GM18868 (cell line): Measurements from ENCODE around the gene DNAH3.
"Not testable (repeated sequence)": the region's sequence is repeated elsewhere in the genome, so short reads cannot be mapped to it uniquely, and the experiment has no call there.

ENCODE experiments used
- ATAC-seq: cut with Tn5 transposase; IDR thresholded peaks from one replicate; pipeline ENCODE4 v1.9.1; 2021; ENCODE audit warnings: mild to moderate bottlenecking, moderate library complexity; ENCODE audit not compliant: unreplicated experiment

Gene DNAH3

DNA sequence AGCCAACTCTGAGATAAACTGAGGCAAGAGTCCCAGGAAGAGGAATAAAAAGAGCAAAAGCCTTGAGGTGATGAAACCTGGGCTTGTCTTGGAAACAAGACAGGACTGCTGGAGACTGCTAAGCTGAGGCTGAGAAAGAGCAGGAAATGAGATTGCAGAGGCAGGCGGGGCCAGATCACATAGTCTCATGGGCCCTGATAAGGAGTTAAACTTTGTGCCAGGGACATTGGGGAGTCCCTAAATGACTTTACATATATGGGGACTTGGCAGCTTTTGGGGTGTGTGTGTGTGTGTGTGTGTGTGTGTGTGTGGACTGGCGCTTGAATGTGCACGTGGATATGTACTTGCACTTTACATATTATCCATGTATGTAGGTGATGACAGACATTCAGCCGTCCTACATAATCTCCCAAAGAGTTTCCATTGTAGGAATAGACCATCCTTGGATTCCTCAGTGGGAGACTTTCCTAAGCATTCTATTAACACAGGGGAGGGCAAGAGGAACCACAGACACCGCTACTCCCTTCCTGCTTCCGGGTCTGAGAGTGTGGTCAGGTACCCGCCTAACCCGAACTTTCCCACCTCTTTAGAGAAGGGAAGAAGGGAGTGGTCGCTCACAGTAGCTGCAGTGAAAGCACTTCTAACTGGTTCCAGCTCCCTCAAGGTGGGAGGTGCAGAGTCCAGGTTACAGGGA lies 127.0 kb downstream of the DNAH3 start:
- ATAC-seq: no peak

- ATAC-seq: no peak
These were observed 129.3 kb downstream of the DNAH3 start for GRCh38 chr16:21021316-21021715.

DNA sequence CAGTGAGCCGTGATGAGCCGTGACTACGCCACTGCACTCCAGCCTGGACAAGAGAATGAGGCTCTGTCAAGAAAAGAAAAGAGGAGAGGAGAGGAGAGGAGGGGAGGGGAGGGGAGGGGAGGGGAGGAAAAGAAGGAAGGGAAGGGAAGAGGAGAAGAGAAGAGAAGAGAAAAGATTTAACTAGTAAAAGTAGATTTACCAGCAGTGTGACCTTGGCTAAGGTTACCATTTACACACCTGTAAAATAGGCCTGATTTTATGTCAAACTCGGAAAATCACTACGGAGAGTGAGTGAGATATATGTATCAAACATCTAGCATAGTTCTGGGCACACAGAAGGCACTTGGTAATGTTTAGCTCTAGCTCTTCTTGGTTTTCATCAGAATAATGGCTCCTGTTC lies 140.8 kb downstream of the DNAH3 start:
- no peak for ATAC-seq

DNA sequence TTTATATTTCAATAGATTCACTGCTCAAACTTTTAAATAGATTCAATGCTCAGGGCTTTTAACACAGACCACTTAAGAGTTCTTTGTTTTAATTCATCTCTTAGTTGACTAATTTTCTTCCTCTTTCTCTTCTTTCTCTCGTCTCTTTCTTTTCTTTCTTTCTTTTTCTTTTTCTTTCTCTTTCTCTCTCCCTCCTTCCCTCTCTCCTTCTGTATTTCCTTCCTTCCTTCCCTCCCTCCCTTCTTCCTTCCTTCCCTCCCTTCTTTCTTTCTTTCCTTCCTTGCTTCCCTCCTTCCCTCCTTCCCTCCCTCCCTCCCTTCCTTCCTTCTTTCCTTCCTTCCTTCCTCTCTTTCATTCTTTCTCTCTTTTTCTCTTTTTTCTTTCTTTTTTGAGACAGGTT lies 145.6 kb downstream of the DNAH3 start:
- no peak for ATAC-seq

DNA sequence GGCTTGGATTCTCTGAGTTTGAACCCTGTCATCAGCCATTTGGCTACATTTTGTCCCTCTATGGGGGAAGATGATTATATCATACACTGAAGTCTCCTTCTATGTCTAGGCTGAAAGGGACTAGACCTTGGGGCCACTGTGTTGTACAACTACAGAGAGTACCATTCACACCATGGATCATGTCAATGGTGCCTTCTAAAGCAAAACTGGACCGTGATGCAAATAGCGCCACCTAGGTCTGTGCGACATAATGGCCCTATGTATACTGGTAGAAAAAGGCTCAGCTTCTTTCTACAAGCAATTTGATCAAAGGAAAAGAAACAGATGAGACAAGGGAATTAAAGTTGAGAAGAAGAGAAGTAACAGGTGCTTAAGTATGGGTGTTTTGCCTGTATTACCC lies 149.4 kb downstream of the DNAH3 start:
- no peak for ATAC-seq

DNA sequence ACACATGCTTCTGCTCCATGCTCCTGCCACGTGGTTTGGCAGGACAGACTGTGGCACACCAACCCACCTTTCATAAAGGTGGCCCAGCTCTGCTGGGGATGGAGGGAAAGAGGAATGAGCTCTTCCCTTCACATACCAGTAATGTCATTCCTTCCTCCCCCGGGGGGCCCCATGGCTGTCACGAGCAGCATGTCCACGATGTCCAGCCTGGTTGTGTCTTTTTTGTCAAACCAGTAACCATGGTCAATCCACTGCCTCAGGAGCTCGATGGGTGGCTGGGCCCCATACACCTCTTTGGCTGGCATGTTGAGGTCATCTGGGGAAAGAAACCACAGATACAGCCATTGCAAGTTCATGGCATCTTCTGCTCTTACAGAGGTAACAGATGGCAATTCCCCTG lies 153.5 kb downstream of the DNAH3 start:
- ATAC-seq: no peak

DNA sequence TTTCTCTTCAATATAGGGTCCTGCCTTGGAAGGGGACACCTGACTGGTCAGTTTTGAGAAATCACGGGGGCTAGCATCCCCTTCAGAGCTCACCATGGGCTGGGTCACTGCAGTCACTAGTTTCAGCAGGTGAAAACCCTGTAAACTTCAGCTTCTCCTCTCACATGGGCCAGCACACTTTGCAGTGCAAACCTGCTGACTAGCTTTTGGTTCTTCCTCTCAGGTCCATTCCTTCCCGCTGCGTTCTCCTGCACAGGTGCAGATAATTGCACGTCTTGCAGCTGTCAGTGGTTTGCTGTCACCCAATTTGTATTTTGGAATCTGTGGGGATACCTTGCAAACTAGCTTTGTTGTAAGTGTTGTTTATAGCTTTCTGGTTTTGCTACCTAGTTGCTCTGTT lies 154.9 kb downstream of the DNAH3 start:
- ATAC-seq: no peak

DNA sequence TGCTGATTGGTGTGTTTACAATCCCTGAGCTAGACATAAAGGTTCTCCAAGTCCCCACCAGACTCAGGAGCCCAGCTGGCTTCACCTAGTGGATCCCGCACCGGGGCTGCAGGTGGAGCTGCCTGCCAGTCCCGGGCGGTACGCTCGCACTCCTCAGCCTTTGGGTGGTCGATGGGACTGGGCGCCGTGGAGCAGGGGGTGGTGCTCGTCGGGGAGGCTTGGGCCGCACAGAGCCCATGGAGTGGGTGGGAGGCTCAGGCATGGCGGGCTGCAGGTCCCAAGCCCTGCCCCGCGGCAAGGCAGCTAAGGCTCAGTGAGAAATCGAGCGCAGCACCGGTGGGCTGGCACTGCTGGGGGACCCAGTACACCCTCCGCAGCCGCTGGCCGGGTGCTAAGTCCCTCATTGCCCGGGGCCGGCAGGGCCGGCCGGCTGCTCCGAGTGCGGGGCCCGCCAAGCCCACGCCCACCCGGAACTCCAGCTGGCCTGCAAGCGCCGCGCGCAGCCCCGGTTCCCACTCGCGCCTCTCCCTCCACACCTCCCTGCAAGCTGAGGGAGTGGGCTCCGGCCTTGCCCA lies 161.1 kb downstream of the DNAH3 start:
- not testable (repeated sequence) for ATAC-seq

DNA sequence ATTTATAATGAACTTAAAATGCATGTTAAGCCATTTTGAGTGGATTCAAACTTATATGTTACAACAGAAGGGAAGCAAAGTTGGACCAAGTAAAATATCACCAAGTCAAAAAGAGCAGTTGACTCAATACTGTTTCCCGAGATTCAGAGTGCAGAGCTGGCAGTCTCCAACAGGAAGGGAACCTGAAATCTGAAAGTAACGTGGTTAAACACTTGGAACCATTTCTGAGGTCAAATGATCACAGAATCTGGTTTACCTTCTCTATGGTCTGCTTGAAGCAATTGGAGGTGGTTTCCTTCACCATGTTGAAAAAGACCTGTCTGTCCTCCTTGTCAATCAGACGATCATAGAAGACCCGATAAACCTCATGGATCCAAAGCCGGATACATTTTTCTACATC lies 163.6 kb downstream of the DNAH3 start:
- ATAC-seq: no peak

DNA sequence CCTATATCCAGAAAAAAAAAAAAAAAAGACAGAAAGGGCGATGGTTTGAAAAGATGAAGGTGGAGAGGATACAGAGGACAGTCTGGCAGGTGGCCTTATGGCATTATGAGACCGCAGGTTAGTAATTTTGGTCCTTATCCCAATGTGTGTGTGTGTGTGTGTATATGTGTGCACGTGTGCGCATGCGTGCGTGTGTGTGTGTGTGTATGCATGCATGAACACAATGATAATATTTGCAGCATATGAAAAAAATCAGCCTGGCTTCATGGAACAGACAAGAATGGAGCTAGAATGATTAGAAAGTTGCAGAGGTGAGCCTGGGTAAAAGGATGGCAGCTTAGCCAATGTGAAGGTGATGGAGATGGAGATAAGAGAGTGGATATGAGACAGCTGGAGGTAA lies 166.6 kb downstream of the DNAH3 start:
- ATAC-seq: no peak

DNA sequence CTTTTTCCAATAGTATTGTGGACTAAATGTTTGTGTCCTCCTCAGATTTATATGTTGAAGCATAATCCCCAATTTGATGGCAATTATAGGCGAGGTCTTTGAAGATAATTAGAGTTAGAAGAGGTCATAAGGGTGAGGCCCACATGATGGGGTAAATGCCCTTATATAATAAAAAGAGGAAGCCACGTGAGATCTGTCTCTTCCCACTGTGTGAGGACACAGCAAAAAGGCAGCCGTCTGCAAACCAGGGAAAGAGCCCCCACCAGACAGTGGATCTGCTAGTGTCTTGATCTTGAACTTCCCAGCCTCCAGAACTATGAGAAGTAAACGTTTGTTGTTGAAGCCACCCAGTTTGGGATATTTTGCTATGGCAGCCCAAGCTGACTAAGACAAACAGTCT lies 174.1 kb downstream of the DNAH3 start:
- no peak for ATAC-seq

GRCh38 chr16:20973201-20973600 lies 177.4 kb downstream of the DNAH3 start:
- not testable (repeated sequence) for ATAC-seq

DNA sequence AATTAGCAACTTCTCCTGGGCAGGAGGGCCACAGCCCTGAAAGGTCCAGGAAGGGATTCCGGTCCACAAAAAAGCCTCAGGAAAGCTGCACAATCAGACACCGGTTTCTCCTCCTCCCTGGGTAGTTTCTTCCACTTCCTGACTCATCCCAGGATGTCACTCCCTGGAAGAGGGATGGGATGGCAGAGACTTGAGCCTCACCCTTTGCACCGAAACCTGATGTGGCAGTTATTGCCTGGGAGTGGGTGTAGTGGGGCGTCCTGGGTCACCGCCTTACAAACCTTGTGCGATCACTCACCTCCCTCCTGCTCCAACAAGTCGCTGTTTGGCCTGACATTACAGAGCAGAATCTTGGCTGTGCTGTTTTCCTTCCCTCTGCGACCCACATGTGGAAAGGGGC lies 179.2 kb downstream of the DNAH3 start:
- no peak for ATAC-seq

DNA sequence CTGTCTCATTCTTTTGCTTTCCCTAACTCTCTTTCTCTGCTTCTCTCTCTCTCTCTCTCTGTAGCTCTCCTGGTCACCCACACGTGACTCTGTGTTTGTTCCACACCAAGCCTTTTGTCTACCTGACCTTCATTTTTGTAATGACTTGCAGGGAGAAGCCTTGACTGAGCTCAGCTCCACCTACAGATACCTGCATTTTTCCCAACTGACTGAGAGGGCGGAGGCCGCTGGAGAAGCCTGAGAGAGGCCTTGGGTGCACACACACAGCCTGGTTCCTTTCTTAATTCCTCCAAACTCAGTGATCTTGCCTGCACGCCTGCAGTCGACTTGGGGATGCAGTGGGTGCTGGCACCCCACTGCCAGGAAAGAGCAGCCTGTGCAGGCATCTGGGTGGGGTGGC lies 181.3 kb downstream of the DNAH3 start:
- no peak for ATAC-seq

DNA sequence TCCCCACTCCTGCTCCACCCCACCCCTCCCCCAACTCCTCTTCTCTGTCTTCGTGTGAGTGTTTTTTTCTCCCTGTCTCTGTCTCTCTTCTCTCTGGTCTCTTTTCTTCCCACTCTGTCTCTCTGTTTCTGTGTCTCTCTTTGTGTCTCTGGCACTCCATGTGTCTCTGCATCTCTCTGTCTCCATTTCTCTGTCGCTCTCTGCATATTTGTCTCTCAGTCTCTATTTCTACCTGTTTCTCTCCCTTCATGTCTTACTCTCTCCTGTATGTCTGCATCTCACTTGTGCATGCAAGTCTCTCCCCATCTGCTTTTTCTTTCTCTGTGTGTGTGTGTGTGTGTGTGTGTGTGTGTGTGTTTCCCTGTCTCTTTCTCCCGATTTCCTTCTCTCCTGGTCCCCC lies 181.9 kb downstream of the DNAH3 start:
- no peak for ATAC-seq

DNA sequence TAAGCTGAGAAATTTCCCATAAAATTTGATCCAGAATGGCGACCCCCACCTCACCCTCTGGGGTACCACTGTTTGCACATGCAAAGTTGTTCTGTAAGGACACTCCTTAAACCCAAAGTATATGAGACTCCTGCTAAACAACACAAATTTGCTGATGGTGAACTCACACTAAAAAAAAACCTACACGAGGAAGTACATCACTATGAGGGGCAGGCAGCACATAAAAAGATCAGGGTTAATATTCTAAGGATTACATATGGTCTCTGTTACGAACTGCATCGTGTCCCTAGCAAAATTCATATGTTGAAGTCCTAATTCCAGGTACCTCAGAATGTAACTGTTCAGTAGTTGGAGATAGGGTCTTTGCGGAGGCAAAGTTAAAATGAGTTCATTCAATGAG lies 189.7 kb downstream of the DNAH3 start:
- no peak for ATAC-seq

GRCh38 chr16:20957153-20957552 lies 193.5 kb downstream of the DNAH3 start:
- ATAC-seq: no peak

DNA sequence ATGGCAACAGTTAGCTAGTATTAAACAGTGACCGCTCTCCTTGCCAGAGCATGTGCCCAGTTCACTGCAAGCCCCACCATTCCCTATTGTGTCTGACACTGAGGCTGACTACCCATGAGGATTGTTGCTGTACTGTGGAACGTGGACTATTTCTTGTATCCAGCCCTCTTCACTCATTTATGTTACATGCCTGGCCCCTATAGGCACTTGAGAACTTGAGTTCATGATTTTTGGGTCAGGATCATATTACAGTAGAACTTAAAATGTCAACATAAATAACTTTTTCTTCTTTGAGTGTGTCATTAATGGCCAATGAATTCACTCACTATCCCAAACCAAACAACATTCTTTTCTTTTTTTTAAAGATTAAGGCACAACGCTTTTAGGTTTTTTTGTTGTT lies 194.3 kb downstream of the DNAH3 start:
- no peak for ATAC-seq

DNA sequence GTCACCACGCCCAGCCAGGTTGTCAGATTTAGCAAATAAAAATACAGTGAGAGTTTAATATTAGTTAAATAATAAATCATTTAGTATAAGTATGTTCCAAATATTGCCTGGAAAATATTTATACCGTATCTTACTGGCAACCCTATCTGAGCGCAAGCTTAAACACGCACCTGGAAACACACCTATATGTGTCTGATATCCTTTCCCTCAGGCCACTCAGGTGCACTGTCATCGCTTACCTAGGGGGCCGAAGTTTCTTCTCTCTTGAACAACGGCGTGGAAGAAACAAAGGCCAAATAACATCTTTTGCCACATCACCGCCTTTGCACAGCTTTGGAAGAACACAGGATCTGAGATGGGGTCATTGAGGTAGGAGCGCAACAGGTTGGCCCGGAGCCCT lies 196.1 kb downstream of the DNAH3 start:
- ATAC-seq: no peak

- ATAC-seq: no peak
These were observed 198.3 kb downstream of the DNAH3 start for GRCh38 chr16:20952139-20952920.

- no peak for ATAC-seq
These were observed 200.4 kb downstream of the DNAH3 start for GRCh38 chr16:20950294-20950693.

GRCh38 chr16:20949660-20950059 lies 201.0 kb downstream of the DNAH3 start:
- no peak for ATAC-seq
